Measurements from ENCODE around the gene ACTR3C.
"Not testable (repeated sequence)": the region's sequence is repeated elsewhere in the genome, so short reads cannot be mapped to it uniquely, and the experiment has no call there.

The ACTR3C gene

GRCh38 chr7:150281681-150282403 lies 41.5 kb downstream of the ACTR3C start:
- not testable (repeated sequence) for DNase-seq

- not testable (repeated sequence) for DNase-seq
These were observed 45.0 kb downstream of the ACTR3C start for GRCh38 chr7:150278383-150278782.

GRCh38 chr7:150276132-150276695 lies 47.1 kb downstream of the ACTR3C start:
- DNase-seq = peak; percentile 22

- DNase-seq = not testable (repeated sequence)
These were observed 51.4 kb downstream of the ACTR3C start for GRCh38 chr7:150271898-150272297.

GRCh38 chr7:150270101-150270824 lies 53.1 kb downstream of the ACTR3C start:
- DNase-seq = not testable (repeated sequence)

- not testable (repeated sequence) for DNase-seq
These were observed 54.5 kb downstream of the ACTR3C start for GRCh38 chr7:150268798-150269197.

- not testable (repeated sequence) for DNase-seq
These were observed 55.1 kb downstream of the ACTR3C start for GRCh38 chr7:150268287-150268686.

- DNase-seq = not testable (repeated sequence)
These were observed 56.2 kb downstream of the ACTR3C start for GRCh38 chr7:150266953-150267665.

GRCh38 chr7:150262656-150263055 lies 60.7 kb downstream of the ACTR3C start:
- DNase-seq = not testable (repeated sequence)

GRCh38 chr7:150247745-150248144 lies 75.6 kb downstream of the ACTR3C start:
- DNase-seq = not testable (repeated sequence)

- not testable (repeated sequence) for DNase-seq
These were observed 78.1 kb downstream of the ACTR3C start for GRCh38 chr7:150245208-150245607.

- DNase-seq = not testable (repeated sequence)
These were observed 80.4 kb downstream of the ACTR3C start for GRCh38 chr7:150242935-150243334.

- DNase-seq = not testable (repeated sequence)
These were observed 97.9 kb downstream of the ACTR3C start for GRCh38 chr7:150225444-150225843.

- not testable (repeated sequence) for DNase-seq
These were observed 101.0 kb downstream of the ACTR3C start for GRCh38 chr7:150222083-150222972.

GRCh38 chr7:150220673-150221181 lies 102.6 kb downstream of the ACTR3C start:
- not testable (repeated sequence) for DNase-seq

GRCh38 chr7:150219941-150220658 lies 103.2 kb downstream of the ACTR3C start:
- DNase-seq = not testable (repeated sequence)

- not testable (repeated sequence) for DNase-seq
These were observed 116.5 kb downstream of the ACTR3C start for GRCh38 chr7:150206848-150207247.

GRCh38 chr7:150205866-150206265 lies 117.5 kb downstream of the ACTR3C start:
- not testable (repeated sequence) for DNase-seq

- not testable (repeated sequence) for DNase-seq
These were observed 118.8 kb downstream of the ACTR3C start for GRCh38 chr7:150204577-150204976.

GRCh38 chr7:150202894-150203293 lies 120.5 kb downstream of the ACTR3C start:
- DNase-seq = not testable (repeated sequence)
